ENCODE measurements around the gene TTC13.

Gene TTC13

GRCh38 chr1:230867903-230868735, 110.5 kb downstream of the TTC13 start, which contains the start of gene C1orf198:
Gene C1orf198, minus strand, starts transcription at chr1:230868521. Its CDS starts 9 bp downstream, at chr1:230868512.
- Histone ChIP-seq H3K36me3 (ENCODE audit: control insufficient read depth in 2 of 2, insufficient read depth in 2 of 2, low read length in 2 of 2) (no peaks in the 10 kb centered on the region), H3K4me3 (ENCODE audit: low read length in 2 of 2) (peak within 1 kb of the TSS; percentile 88 to 89), H3K27me3 (ENCODE audit: control insufficient read depth in 2 of 2, insufficient read depth in 2 of 2, low read length in 2 of 2) (no peaks in the 10 kb centered on the region), H3K27ac (ENCODE audit: low read depth in 2 of 2, low read length in 2 of 2) (peak within 1 kb of the TSS; percentile 48 to 65), H3K9ac (ENCODE audit: low read depth in 1 of 2, low read length in 2 of 2) (peak within 1 kb of the TSS; percentile 74 to 75), H3K9me3 (ENCODE audit: control insufficient read depth in 2 of 2, low read length in 2 of 2) (no peaks in the 10 kb centered on the region), H3K4me1 (ENCODE audit: control insufficient read depth in 2 of 2, insufficient read depth in 2 of 2, low read length in 2 of 2) (peaks cover 5 to 12% of the 10 kb centered on the region in 2 donors)

- Histone ChIP-seq H3K27me3 (ENCODE audit: control insufficient read depth in 2 of 2, insufficient read depth in 2 of 2, low read length in 2 of 2) (no peaks in the 10 kb centered on the region), H3K36me3 (ENCODE audit: control insufficient read depth in 2 of 2, insufficient read depth in 2 of 2, low read length in 2 of 2) (no peaks in the 10 kb centered on the region), H3K4me3 (ENCODE audit: low read length in 2 of 2) (peak overlapping the region; percentile 88 to 89), H3K9me3 (ENCODE audit: control insufficient read depth in 2 of 2, low read length in 2 of 2) (no peaks in the 10 kb centered on the region), H3K4me1 (ENCODE audit: control insufficient read depth in 2 of 2, insufficient read depth in 2 of 2, low read length in 2 of 2) (peaks cover 5 to 12% of the 10 kb centered on the region in 2 donors), H3K9ac (ENCODE audit: low read depth in 1 of 2, low read length in 2 of 2) (peak overlapping the region; percentile 42 to 75), H3K27ac (ENCODE audit: low read depth in 2 of 2, low read length in 2 of 2) (peak overlapping the region; percentile 6 to 65)
Observed at GRCh38 chr1:230867101-230867902, 111.4 kb downstream of the TTC13 start.

GRCh38 chr1:230866171-230867070, 112.2 kb downstream of the TTC13 start:
- H3K4me3 ChIP-seq (ENCODE audit: low read length in 2 of 2) = peak overlapping the region; percentile 88 to 89
- peaks cover 5 to 12% of the 10 kb centered on the region in 2 donors for H3K4me1 ChIP-seq (ENCODE audit: control insufficient read depth in 2 of 2, insufficient read depth in 2 of 2, low read length in 2 of 2)
- peak overlapping the region in 1 of 2 donors; percentile 32 for H3K9ac ChIP-seq (ENCODE audit: low read depth in 1 of 2, low read length in 2 of 2)
- H3K27ac ChIP-seq (ENCODE audit: low read depth in 2 of 2, low read length in 2 of 2) = peak overlapping the region in 1 of 2 donors; percentile 32
- H3K9me3 ChIP-seq (ENCODE audit: control insufficient read depth in 2 of 2, low read length in 2 of 2) = no peaks in the 10 kb centered on the region
- H3K36me3 ChIP-seq (ENCODE audit: control insufficient read depth in 2 of 2, insufficient read depth in 2 of 2, low read length in 2 of 2) = no peaks in the 10 kb centered on the region
- no peaks in the 10 kb centered on the region for H3K27me3 ChIP-seq (ENCODE audit: control insufficient read depth in 2 of 2, insufficient read depth in 2 of 2, low read length in 2 of 2)

- Histone ChIP-seq H3K36me3 (ENCODE audit: control insufficient read depth in 2 of 2, insufficient read depth in 2 of 2, low read length in 2 of 2) (no peaks in the 10 kb centered on the region), H3K4me3 (ENCODE audit: low read length in 2 of 2) (no peak overlapping the region), H3K9ac (ENCODE audit: low read depth in 1 of 2, low read length in 2 of 2) (no peak overlapping the region), H3K9me3 (ENCODE audit: control insufficient read depth in 2 of 2, low read length in 2 of 2) (no peaks in the 10 kb centered on the region), H3K4me1 (ENCODE audit: control insufficient read depth in 2 of 2, insufficient read depth in 2 of 2, low read length in 2 of 2) (peaks cover 5 to 14% of the 10 kb centered on the region in 2 donors), H3K27me3 (ENCODE audit: control insufficient read depth in 2 of 2, insufficient read depth in 2 of 2, low read length in 2 of 2) (no peaks in the 10 kb centered on the region), H3K27ac (ENCODE audit: low read depth in 2 of 2, low read length in 2 of 2) (no peak overlapping the region)
Observed at GRCh38 chr1:230865062-230865817, 113.4 kb downstream of the TTC13 start.

GRCh38 chr1:230864441-230864840, 114.2 kb downstream of the TTC13 start:
- Histone ChIP-seq H3K36me3 (ENCODE audit: control insufficient read depth in 2 of 2, insufficient read depth in 2 of 2, low read length in 2 of 2) (no peaks in the 10 kb centered on the region), H3K27me3 (ENCODE audit: control insufficient read depth in 2 of 2, insufficient read depth in 2 of 2, low read length in 2 of 2) (no peaks in the 10 kb centered on the region), H3K9ac (ENCODE audit: low read depth in 1 of 2, low read length in 2 of 2) (no peak overlapping the region), H3K27ac (ENCODE audit: low read depth in 2 of 2, low read length in 2 of 2) (no peak overlapping the region), H3K4me3 (ENCODE audit: low read length in 2 of 2) (no peak overlapping the region), H3K4me1 (ENCODE audit: control insufficient read depth in 2 of 2, insufficient read depth in 2 of 2, low read length in 2 of 2) (peaks cover 5 to 14% of the 10 kb centered on the region in 2 donors), H3K9me3 (ENCODE audit: control insufficient read depth in 2 of 2, low read length in 2 of 2) (no peaks in the 10 kb centered on the region)

GRCh38 chr1:230863449-230863848, 115.2 kb downstream of the TTC13 start:
- Histone ChIP-seq H3K4me3 (ENCODE audit: low read length in 2 of 2) (no peak overlapping the region), H3K9ac (ENCODE audit: low read depth in 1 of 2, low read length in 2 of 2) (no peak overlapping the region), H3K36me3 (ENCODE audit: control insufficient read depth in 2 of 2, insufficient read depth in 2 of 2, low read length in 2 of 2) (no peaks in the 10 kb centered on the region), H3K27me3 (ENCODE audit: control insufficient read depth in 2 of 2, insufficient read depth in 2 of 2, low read length in 2 of 2) (no peaks in the 10 kb centered on the region), H3K9me3 (ENCODE audit: control insufficient read depth in 2 of 2, low read length in 2 of 2) (no peaks in the 10 kb centered on the region), H3K4me1 (ENCODE audit: control insufficient read depth in 2 of 2, insufficient read depth in 2 of 2, low read length in 2 of 2) (peaks cover 0 to 14% of the 10 kb centered on the region in 2 donors), H3K27ac (ENCODE audit: low read depth in 2 of 2, low read length in 2 of 2) (no peak overlapping the region)

- Histone ChIP-seq H3K27ac (ENCODE audit: low read depth in 2 of 2, low read length in 2 of 2) (no peak overlapping the region), H3K36me3 (ENCODE audit: control insufficient read depth in 2 of 2, insufficient read depth in 2 of 2, low read length in 2 of 2) (no peaks in the 10 kb centered on the region), H3K4me3 (ENCODE audit: low read length in 2 of 2) (peak overlapping the region in 1 of 2 donors; percentile 20)
Observed at GRCh38 chr1:230861970-230862595, 116.6 kb downstream of the TTC13 start.

GRCh38 chr1:230861489-230861888, 117.2 kb downstream of the TTC13 start:
- Histone ChIP-seq H3K36me3 (ENCODE audit: control insufficient read depth in 2 of 2, insufficient read depth in 2 of 2, low read length in 2 of 2) (no peaks in the 10 kb centered on the region), H3K27ac (ENCODE audit: low read depth in 2 of 2, low read length in 2 of 2) (no peak overlapping the region), H3K27me3 (ENCODE audit: control insufficient read depth in 2 of 2, insufficient read depth in 2 of 2, low read length in 2 of 2) (no peaks in the 10 kb centered on the region), H3K4me1 (ENCODE audit: control insufficient read depth in 2 of 2, insufficient read depth in 2 of 2, low read length in 2 of 2) (peaks cover 0 to 2% of the 10 kb centered on the region in 2 donors), H3K9ac (ENCODE audit: low read depth in 1 of 2, low read length in 2 of 2) (peak overlapping the region in 1 of 2 donors; percentile 14), H3K4me3 (ENCODE audit: low read length in 2 of 2) (no peak overlapping the region), H3K9me3 (ENCODE audit: control insufficient read depth in 2 of 2, low read length in 2 of 2) (no peaks in the 10 kb centered on the region)

More at GRCh38 chr1:230861970-230862595, 116.6 kb downstream of the TTC13 start:
- no peaks in the 10 kb centered on the region for H3K9me3 ChIP-seq (ENCODE audit: control insufficient read depth in 2 of 2, low read length in 2 of 2)
- peaks cover 0 to 8% of the 10 kb centered on the region in 2 donors for H3K4me1 ChIP-seq (ENCODE audit: control insufficient read depth in 2 of 2, insufficient read depth in 2 of 2, low read length in 2 of 2)
- no peak overlapping the region for H3K9ac ChIP-seq (ENCODE audit: low read depth in 1 of 2, low read length in 2 of 2)
- H3K27me3 ChIP-seq (ENCODE audit: control insufficient read depth in 2 of 2, insufficient read depth in 2 of 2, low read length in 2 of 2) = no peaks in the 10 kb centered on the region

Measured in mucosa of rectum (tissue), 2 donors.